SU-DHL-6 (cell line): ENCODE data around the gene MAN1A2.

Experiments
- H2AFZ ChIP-seq: fragments of 200-600 bp; sonication (generic); 2 replicates; pipeline ENCODE4 v1.6.1; 2014; ENCODE audit warnings: low read depth, mild to moderate bottlenecking, moderate library complexity, mixed read lengths, antibody characterized with exemption, low read length; ENCODE audit not compliant: severe bottlenecking
- H3F3A ChIP-seq: fragments of 200-600 bp; shearing (Covaris generic); 2 replicates; pipeline ENCODE4 v1.6.0; 2016; ENCODE audit warnings: antibody characterized with exemption, mild to moderate bottlenecking; ENCODE audit not compliant: insufficient read depth
- H3K27ac ChIP-seq: fragments of 200-600 bp; sonication (generic); 2 replicates; pipeline ENCODE4 v1.5.1; 2016; ENCODE audit warnings: low read depth, mild to moderate bottlenecking, low read length, moderate library complexity, mixed read lengths
- H3K27me3 ChIP-seq: fragments of 200-600 bp; sonication (generic), shearing (Covaris generic); 2 replicates; pipeline ENCODE4 v1.6.0; 2014; ENCODE audit warnings: mild to moderate bottlenecking, low read length
- H3K36me3 ChIP-seq: fragments of 200-600 bp; sonication (generic); 2 replicates; pipeline ENCODE4 v1.6.1; 2014; ENCODE audit warnings: mild to moderate bottlenecking, low read length, mixed read lengths
- H3K4me2 ChIP-seq: fragments of 300-600, 200-600 bp; shearing (Covaris generic), sonication (generic); 2 replicates; pipeline ENCODE4 v1.6.0; 2014; ENCODE audit warnings: low read length, low read depth, mild to moderate bottlenecking; ENCODE audit not compliant: poor library complexity, severe bottlenecking
- H3K4me3 ChIP-seq: fragments of 200-600 bp; sonication (generic); 2 replicates; pipeline ENCODE4 v1.5.1; 2014; ENCODE audit warnings: antibody characterized with exemption, low read length, mild to moderate bottlenecking, mixed read lengths; ENCODE audit not compliant: insufficient read depth, poor library complexity, severe bottlenecking
- H3K79me2 ChIP-seq: fragments of 200-600 bp; sonication (generic); 2 replicates; pipeline ENCODE4 v1.6.1; 2014; ENCODE audit warnings: mild to moderate bottlenecking, low read length, moderate library complexity; ENCODE audit not compliant: insufficient read depth
- H3K9ac ChIP-seq: fragments of 200-600 bp; sonication (generic); 2 replicates; pipeline ENCODE4 v1.7.0; 2014; ENCODE audit warnings: mild to moderate bottlenecking, low read length
- H3K9me2 ChIP-seq: fragments of 200-600 bp; sonication (generic); replicated peaks from 2 replicates; pipeline ENCODE4 v1.6.1; 2014; ENCODE audit warnings: low read length; ENCODE audit not compliant: insufficient read depth
- H3K9me3 ChIP-seq: fragments of 200-600 bp; sonication (generic); 2 replicates; pipeline ENCODE4 v1.6.1; 2014; ENCODE audit warnings: low read length, mixed read lengths; ENCODE audit not compliant: insufficient read depth
- H4K20me1 ChIP-seq: fragments of 200-600 bp; sonication (generic); 2 replicates; pipeline ENCODE4 v1.6.1; 2014; ENCODE audit warnings: low read depth, mild to moderate bottlenecking, antibody characterized with exemption, low read length, moderate library complexity, mixed read lengths
- CTCF ChIP-seq: fragments of 200-600 bp; sonication (generic); IDR thresholded peaks from one replicate; pipeline ENCODE4 v1.5.1; 2017; ENCODE audit warnings: antibody characterized with exemption, mild to moderate bottlenecking, low read length, moderate library complexity; ENCODE audit not compliant: insufficient read depth, poor library complexity, severe bottlenecking
- EZH2phosphoT487 ChIP-seq: fragments of 200-600 bp; sonication (generic), shearing (Covaris generic); conservative IDR thresholded peaks from 2 replicates; pipeline ENCODE4 v1.6.1; 2018; ENCODE audit warnings: mild to moderate bottlenecking, antibody characterized with exemption, low read length, moderate library complexity, mixed read lengths

The MAN1A2 gene

DNA sequence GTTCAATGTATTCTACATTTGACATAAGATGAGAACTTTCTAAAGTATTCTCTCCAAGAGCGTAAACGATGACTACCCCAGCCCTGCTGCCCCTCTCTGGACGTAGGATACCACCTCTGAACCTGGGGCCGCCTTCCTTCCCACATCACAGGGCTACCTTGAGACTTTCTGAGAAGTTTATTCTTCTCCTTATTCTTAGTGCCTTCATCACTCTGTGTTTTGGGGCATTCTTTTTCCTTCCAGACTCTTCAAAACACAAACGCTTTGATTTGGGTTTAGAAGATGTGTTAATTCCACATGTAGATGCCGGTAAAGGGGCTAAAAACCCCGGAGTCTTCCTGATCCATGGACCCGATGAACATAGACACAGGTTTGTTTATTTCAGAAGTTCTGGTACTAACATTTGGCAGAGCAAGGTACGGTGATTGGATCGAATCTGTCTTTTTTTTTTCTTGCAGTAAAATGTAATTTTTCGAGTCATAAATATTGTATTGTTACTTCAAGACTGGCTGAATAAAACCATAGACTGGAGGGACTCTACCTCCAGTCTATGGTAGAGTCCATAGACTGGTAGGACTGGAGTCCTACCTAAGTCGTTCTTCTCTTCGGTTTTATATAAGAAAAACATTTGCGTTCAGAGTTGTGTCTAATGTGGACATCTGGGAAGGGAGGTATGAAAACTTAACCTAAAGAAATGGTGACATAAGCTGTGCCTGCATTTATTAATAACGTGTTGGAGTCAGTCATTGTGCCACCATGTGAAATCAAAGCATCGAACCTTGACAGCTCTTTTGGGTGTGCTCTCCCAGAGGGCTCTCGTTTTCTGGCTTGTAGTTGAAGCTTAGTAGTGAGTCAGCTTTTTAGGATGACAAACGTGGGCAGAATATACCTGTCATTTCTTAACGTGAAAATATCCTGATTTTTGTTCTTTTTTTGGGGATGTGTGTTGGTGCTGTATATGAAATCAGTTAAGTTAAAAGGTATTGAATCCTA lies 1.2 kb downstream of the MAN1A2 start:
- Histone ChIP-seq H4K20me1 (peaks cover 13% of the 10 kb centered on the region; the same call in 1 of the 2 replicates), H3F3A (peaks cover 16% of the 10 kb centered on the region)

GRCh38 chr1:117370071-117370470 lies 2.8 kb downstream of the MAN1A2 start:
- Histone ChIP-seq H2AFZ (no peak overlapping the region), H3K36me3 (no peaks in the 10 kb centered on the region), H3K27me3 (no peaks in the 10 kb centered on the region), H3K79me2 (peaks cover 77% of the 10 kb centered on the region), H3K4me3 (peak overlapping the region; percentile 99), H3K4me2 (peak overlapping the region; percentile 97), H3K27ac (no peak overlapping the region), H4K20me1 (peaks cover 13% of the 10 kb centered on the region; the same call in 1 of the 2 replicates), H3F3A (peaks cover 16% of the 10 kb centered on the region), H3K9me2 (no peaks in the 10 kb centered on the region), H3K9me3 (no peaks in the 10 kb centered on the region), H3K9ac (peak overlapping the region; percentile 80)
- TF ChIP-seq CTCF (no peak), EZH2phosphoT487 (no peak)

More for the DNA sequence above, 1.2 kb downstream of the MAN1A2 start:
- Histone ChIP-seq H3K9me3 (no peaks in the 10 kb centered on the region), H3K4me3 (peak overlapping the region; percentile 99), H3K4me2 (peak overlapping the region; percentile 97), H3K9ac (peak overlapping the region; percentile 80), H2AFZ (no peak overlapping the region), H3K27me3 (no peaks in the 10 kb centered on the region), H3K9me2 (no peaks in the 10 kb centered on the region), H3K27ac (peak overlapping the region; percentile 83), H3K36me3 (no peaks in the 10 kb centered on the region), H3K79me2 (peaks cover 61% of the 10 kb centered on the region)
- TF ChIP-seq CTCF, result no peak
- TF ChIP-seq EZH2phosphoT487, result no peak

- Histone ChIP-seq H3K36me3 (no peaks in the 10 kb centered on the region), H3F3A (peaks cover 16% of the 10 kb centered on the region), H3K4me3 (peak overlapping the region; percentile 99), H3K27me3 (no peaks in the 10 kb centered on the region), H4K20me1 (peaks cover 16% of the 10 kb centered on the region; the same call in 1 of the 2 replicates), H3K9me2 (no peaks in the 10 kb centered on the region), H3K27ac (no peak overlapping the region), H3K9me3 (no peaks in the 10 kb centered on the region), H3K4me2 (peak overlapping the region; percentile 97), H3K79me2 (peaks cover 81% of the 10 kb centered on the region), H3K9ac (peak overlapping the region; percentile 80), H2AFZ (no peak overlapping the region)
- TF ChIP-seq CTCF, result no peak
- TF ChIP-seq EZH2phosphoT487, result no peak
These were observed 3.3 kb downstream of the MAN1A2 start for GRCh38 chr1:117370509-117370908.
